Renal cortical epithelial cell (primary cell): Measurements from ENCODE around the gene TRIB2. TPM values are rescaled to one million over a fixed set of nuclear protein-coding genes. Genes with fewer than 3 reads are reported as not detected.

Experiments
- DNase-seq: peaks from one replicate; pipeline ENCODE4 v3.0.0-alpha.2; 2011; ENCODE audit warnings: low read depth
- total RNA-seq: library from RNA; depleted of rRNA; stranded (reverse); fragments of >200 nt; gene quantifications from 2 replicates; pipeline ENCODE4 v1.2.3, GENCODE V29; 2014

The TRIB2 gene
- total RNA-seq, 1 donor from 2014 or later: 6.8 TPM

- peak; percentile 54 for DNase-seq
Measured at GRCh38 chr2:12700989-12701388, 15.7 kb upstream of the TRIB2 start.

DNA sequence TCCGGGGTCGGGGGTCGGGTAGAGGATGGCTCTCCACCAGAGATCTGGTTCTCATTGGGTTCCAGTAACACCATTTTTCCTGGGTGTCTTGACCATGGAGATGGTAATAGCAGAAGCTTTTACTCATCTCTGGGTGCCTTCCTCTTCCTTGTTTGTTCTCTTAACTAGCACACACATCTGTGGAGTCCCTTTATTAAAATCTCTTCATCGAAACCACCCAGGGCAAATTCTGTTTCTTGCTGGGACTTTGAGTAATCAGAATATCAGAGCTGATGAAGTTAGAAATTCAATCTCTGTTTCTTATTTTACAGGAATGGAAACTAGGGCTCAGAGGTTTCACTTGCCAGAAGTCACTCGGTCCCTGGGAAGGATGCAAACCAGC is 15.0 kb upstream of the TRIB2 start:
- no peak for DNase-seq

DNA sequence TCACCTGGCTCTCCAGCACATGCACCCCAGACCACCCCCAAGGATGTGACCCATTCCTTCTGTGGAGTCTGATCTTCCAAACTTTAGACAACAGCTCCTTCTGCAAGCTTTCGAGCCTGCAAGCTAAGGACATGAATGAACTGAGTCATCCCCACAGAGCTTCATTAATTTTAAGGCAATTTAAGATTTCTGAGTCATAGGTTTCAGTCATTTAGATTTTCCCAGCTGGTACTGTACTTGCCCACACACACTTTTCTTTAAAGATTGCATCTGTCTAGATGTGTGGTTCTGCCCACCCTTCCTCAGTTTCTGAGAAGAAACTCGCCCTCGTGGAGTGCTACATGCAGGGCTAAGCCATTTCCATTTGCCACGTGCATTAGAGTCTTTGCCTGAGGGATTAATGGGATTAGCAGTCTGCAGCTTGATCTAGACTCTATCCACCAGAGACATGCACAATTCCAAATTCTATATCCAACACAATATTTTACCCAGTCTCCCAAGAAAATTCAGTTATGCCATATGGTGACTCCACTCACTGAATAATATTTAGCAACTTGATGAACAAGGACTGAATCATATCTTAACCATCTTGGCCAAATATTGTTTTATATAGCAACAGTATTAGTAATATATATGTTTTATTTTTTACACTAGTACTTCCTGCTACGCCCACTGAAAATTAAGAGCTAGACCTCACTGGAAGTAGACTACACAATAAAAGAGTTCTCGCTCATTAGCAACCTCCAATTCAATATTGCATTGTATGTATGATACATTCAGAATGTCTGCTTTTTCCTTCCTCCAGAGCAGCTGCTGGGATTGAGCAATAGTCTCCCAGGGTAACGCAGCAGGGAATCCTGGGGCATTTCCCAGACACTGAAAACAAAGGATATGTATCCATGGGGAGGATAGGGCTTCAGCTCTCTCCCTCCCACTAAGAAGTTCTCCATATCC is 14.3 kb upstream of the TRIB2 start:
- peak; percentile 83 for DNase-seq

DNA sequence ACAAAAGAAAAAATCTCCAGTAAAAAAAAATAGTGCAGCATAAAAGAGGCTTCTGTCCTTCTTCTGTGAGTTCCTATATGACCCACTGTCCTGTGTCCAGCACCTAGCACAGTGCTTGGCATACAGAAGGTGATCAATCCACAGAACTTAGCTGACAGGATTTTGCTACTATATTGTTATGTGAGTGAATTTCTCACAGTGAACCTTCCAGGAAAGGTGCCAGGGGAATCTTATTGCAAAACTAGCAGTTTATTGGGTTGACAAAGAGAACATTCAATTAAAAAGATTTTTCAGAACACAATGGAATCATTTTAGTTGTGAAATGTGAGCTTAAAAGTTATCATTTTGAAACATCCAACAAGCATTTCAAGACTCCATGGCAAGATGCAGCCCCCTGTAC is 12.4 kb upstream of the TRIB2 start:
- DNase-seq: peak; percentile 54

DNA sequence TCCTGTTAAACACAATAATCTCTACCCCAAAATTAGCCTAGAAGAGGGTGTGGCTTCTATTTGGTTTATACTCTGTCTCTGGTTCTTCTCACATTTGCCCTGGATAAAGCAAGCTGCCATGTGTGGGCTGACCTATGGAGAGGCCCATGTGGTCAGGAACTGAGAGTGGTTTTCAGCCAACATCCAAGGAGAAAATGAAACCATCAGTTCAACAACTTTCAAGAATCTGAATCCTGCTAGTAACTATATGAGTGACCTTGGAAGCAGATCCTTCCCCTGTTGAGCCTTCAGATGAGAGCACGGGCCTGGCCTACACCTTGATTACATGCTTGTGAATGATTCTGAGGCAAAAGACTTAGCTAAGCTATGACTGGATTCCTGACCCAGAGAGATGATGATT is 11.5 kb upstream of the TRIB2 start:
- no peak for DNase-seq

- DNase-seq: no peak
Measured at GRCh38 chr2:12705742-12706141, 11.0 kb upstream of the TRIB2 start.

DNA sequence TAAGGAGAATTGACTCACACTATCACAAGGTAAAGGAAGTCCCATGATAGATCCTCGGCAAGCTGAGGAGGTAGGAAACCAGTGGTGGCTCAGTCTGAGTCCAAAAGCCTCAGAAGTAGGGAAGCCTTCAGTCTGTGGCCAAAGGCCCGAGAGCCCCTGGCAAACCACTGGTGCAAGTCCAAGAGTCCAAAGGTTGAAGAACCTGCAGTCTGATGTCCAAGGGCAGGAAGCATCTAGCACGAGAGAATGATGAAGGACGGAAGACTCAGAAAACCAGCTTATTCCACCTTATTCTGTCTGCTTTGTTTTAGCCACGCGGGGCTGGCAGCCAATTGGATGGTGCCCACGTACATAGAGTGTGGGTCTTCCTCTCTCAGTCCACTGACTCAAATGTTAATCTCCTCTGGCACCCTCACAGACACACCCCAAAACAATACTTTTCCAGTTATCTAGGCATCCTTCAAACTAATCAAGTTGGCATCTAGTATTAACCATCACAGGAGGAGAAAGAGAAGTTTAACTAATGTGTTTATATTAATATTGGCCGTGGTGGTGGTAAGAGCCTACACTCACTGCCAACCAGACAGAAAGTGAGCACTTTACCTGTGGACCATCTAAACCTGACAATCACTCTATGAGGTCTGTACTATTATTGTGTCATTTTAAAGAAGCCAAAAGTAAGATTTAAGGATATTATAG is 8.1 kb upstream of the TRIB2 start:
- no peak for DNase-seq

GRCh38 chr2:12709207-12709522 is 7.6 kb upstream of the TRIB2 start:
- peak; percentile 45 for DNase-seq

GRCh38 chr2:12710301-12710700 is 6.4 kb upstream of the TRIB2 start:
- no peak for DNase-seq

DNA sequence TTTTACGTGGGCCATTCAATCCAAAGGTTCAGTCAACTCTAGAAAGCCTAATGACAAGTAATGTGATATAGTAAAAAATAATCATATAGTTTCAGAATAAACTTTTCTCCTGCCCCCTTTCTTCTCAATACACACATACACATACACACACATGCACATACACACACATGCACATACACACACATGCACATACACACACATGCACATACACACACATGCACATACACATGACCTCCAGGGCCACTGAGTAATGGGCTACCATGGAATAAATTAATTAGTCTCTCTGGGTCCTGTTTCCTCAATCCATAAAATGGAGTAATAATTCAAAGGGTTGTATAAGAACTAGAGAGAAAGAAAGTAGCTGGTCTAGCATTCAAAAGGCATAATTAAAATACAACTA is 5.4 kb upstream of the TRIB2 start:
- DNase-seq: no peak

DNA sequence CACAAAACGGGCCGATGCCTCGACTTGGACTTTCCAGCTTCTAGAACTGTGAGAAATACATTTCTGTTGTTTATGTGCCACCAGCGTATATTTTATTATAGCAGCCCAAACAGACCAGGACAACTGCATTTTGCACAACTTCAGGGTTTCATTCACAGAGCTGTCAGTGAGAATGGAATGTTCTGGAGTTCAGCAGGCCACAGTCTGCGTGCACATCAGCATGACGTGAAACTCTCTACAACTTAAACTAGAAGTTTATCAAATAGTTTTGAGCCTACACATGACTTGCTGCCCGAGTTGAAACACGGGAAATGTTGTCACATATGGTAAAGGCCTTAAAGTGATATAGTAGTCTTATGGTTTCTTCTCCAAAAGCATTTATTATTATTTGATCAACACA is 3.9 kb upstream of the TRIB2 start:
- DNase-seq: no peak

GRCh38 chr2:12714391-12715221 is 2.1 kb upstream of the TRIB2 start:
- peak; percentile 85 for DNase-seq

GRCh38 chr2:12715258-12716031 is 1.3 kb upstream of the TRIB2 start:
- DNase-seq: no peak

DNA sequence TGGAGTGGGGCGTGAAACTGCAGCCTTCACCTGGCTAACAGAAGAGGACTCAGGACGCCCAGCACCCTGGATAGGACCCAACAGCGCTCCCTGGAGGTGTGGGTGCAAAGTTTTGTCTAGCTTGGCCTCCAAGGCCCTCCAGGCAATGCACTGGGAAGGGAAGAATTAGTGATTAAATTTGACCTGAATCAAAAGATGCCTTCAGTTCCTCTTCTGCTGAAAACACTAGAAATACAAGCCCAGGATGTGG is 779 bp upstream of the TRIB2 start:
- DNase-seq: peak; percentile 70

DNA sequence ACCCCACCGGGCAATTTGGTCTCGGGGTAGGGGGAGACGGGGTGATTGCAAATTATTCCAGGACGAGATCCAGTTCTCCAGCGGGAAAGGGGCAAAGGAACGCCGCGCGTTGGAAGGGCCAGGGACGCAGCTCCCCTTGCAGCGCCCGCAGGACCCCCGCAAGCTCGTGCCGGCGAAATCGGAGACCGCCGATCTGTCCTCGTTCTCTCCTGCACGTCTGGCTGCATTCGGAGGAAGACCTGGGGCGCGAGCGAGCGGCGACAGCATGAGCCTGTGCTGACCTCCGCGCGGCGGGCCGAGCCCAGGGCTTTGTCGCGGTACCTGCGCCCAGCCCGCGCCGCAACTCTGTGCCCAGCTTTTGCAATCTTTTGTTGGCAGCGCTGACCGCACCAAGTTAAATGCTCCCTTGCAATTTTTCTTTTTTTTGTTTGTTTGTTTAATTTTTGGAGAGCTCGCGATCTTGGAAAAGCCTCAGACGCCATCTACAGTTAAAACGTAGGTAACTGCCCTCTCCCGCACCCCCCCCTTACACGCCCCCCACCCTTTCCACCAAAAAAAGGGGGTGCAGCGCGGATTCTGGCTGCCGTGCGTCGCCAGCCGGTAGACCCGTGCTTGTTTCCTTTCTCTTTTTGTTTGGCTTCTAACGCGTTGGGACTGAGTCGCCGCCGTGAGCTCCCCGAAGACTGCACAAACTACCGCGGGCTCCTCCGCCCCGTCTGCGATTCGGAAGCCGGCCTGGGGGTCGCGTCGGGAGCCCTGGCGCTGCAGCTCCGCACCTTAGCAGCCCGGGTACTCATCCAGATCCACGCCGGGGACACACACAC is 667 bp downstream of the TRIB2 start:
- no peak for DNase-seq

- DNase-seq: no peak
Measured at GRCh38 chr2:12718015-12718671, 1.4 kb downstream of the TRIB2 start.

DNA sequence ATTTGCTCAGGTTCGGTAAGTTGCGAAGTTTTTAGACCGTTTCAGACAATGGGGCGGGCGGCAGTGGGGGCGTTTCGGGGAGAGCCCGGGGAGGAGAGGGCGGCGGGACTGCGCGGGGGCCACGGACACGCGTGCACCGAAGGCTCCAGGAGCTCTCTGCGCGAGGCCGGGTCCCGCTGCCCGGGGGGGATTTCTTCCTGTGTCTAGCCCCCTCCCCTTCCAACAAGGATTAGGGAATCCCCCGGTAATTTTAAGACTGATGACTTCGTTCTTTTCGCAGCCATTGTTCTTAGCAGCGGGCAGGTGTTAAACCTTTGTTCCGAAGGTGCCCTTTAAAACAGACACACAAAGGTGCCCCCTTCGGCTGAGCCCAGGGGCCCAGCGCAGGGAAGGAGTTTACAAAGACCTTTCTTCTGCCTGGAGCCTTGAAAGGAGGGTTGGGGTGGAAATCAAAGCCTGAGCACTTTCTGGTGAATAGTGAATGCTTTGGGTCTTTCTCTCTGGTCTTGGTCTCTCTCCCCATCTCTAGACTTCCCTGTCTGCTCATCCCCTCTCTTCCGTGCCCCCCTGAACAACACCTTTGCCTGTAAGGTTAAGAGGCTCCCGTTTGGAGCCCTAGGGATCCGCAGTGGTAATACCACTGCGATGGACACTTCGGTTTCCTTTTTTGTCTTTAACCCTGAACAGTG is 2.1 kb downstream of the TRIB2 start:
- no peak for DNase-seq

GRCh38 chr2:12719400-12720277 is 2.9 kb downstream of the TRIB2 start:
- no peak for DNase-seq

DNA sequence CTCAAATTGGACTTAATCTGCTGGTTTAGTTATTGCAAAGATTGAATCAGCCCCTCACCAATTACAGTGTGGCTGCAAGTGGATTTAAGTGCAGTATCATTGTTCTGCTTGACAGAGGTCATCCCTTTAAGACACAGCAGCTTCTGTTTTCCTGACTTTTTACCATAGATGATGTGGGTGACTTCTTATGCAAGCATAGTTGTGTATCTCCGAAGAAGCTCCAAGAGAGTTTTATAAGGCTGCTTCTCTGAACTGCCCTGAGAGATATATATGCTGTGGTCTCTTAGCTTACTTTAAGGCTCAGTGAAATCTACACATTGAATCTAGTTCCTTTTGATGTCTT is 3.5 kb downstream of the TRIB2 start:
- no peak for DNase-seq
